ENCODE data around the gene SV2A. TPM values are rescaled to one million over a fixed set of nuclear protein-coding genes. Genes with fewer than 3 reads are reported as not detected.

Gene SV2A
- polyA plus RNA-seq, 1 experiment = 25.8 TPM

DNA sequence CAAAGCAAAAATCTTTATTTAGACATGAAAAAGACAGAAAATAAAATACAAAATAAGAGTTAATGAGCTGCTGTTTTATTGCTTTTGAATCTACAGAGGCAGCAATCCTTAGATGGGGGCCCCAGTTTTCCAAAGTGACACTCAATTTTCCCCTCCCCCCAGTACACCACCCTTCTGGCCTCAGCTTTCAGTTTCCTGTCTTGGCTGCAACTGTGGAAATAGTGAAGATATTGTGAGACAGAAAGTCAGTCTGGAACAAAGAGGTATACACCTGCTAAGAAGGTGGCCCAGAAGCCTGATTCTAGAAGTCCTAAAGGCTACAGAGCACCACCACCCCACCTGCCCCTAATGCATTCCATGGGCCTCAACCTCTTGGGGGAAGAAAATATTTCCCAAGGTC is 20.1 kb upstream of the SV2A start:
- H3K27me3 ChIP-seq (ENCODE audit: control insufficient read depth, insufficient read depth, low read length) = no peaks in the 10 kb centered on the region
- TF ChIP-seq, protein P1, sequence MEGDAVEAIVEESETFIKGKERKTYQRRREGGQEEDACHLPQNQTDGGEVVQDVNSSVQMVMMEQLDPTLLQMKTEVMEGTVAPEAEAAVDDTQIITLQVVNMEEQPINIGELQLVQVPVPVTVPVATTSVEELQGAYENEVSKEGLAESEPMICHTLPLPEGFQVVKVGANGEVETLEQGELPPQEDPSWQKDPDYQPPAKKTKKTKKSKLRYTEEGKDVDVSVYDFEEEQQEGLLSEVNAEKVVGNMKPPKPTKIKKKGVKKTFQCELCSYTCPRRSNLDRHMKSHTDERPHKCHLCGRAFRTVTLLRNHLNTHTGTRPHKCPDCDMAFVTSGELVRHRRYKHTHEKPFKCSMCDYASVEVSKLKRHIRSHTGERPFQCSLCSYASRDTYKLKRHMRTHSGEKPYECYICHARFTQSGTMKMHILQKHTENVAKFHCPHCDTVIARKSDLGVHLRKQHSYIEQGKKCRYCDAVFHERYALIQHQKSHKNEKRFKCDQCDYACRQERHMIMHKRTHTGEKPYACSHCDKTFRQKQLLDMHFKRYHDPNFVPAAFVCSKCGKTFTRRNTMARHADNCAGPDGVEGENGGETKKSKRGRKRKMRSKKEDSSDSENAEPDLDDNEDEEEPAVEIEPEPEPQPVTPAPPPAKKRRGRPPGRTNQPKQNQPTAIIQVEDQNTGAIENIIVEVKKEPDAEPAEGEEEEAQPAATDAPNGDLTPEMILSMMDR (IDR thresholded peaks at IDR 0.05; ENCODE audit: low read depth, low read length) = no peak
- ChIA-PET CTCF (interaction anchor here (0.5 to 2.5 kb wide), 3 partner anchors 18 to 234 kb away, joined by 3 to 9 read pairs (median 3); no protein-coding TSS in a partner anchor), POLR2A (interaction anchor here (0.6 to 3.0 kb wide), 3 partner anchors 11 to 334 kb away, joined by 3 to 14 read pairs (median 4); a partner anchor contains a TSS)
- H3K9me3 ChIP-seq (ENCODE audit: control insufficient read depth, insufficient read depth, low read length) = no peaks in the 10 kb centered on the region
- no peak overlapping the region for H3K4me3 ChIP-seq (ENCODE audit: low read depth, low read length)
- DNase-seq (ENCODE audit: low read depth, low spot score) = no peak
- H3K27ac ChIP-seq (ENCODE audit: low read depth, low read length) = no peak overlapping the region

DNA sequence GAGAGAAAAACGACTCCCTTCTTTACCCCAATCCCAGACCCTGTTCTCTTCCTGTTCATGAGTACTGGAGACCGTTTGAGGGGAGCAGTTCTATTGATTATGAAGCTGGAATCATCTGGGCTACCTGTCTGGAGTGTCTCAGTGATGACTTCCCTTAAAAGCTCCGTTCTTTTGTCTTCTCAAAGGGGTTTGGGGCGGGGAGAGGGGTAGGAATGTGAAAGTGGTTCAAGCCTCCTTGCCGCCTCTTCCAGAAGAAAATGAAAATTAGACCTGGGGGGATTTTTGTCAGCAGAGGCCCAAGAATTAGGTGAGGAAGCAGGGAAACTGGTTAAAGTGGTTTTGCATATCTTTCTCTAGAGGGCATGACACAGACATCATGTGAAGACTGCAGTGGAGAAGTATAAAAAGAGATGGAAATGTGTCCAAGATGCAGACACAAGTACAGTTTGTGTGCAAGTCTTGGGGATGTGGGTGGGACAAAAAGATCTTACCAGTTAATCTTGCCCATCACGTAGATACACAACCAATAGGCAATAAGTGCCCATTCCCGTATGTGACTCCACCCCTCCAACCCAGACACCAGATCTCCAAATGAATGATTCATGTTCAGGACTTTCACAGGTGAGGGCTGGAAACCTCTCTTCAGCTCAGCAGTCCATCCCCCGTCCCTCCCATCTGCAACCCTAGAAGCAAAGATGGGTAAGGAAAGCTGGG is 19.5 kb upstream of the SV2A start:
- Histone ChIP-seq H3K27ac (ENCODE audit: low read depth, low read length) (peak overlapping the region; percentile 25), H3K4me3 (ENCODE audit: low read depth, low read length) (peak overlapping the region; percentile 89), H3K9me3 (ENCODE audit: control insufficient read depth, insufficient read depth, low read length) (no peaks in the 10 kb centered on the region), H3K27me3 (ENCODE audit: control insufficient read depth, insufficient read depth, low read length) (no peaks in the 10 kb centered on the region)
- DNase-seq (ENCODE audit: low read depth, low spot score) = no peak
- TF ChIP-seq, protein P1 (IDR thresholded peaks at IDR 0.05; ENCODE audit: low read depth, low read length) = peak; percentile 31
- CTCF ChIA-PET = interaction anchor here (0.5 to 0.6 kb wide), 2 partner anchors 18 to 234 kb away, joined by 3 read pairs; no protein-coding TSS in a partner anchor
- POLR2A ChIA-PET = interaction anchor here (3.0 kb wide), 1 partner anchor 50 kb away, joined by 14 read pairs; a partner anchor contains a TSS

DNA sequence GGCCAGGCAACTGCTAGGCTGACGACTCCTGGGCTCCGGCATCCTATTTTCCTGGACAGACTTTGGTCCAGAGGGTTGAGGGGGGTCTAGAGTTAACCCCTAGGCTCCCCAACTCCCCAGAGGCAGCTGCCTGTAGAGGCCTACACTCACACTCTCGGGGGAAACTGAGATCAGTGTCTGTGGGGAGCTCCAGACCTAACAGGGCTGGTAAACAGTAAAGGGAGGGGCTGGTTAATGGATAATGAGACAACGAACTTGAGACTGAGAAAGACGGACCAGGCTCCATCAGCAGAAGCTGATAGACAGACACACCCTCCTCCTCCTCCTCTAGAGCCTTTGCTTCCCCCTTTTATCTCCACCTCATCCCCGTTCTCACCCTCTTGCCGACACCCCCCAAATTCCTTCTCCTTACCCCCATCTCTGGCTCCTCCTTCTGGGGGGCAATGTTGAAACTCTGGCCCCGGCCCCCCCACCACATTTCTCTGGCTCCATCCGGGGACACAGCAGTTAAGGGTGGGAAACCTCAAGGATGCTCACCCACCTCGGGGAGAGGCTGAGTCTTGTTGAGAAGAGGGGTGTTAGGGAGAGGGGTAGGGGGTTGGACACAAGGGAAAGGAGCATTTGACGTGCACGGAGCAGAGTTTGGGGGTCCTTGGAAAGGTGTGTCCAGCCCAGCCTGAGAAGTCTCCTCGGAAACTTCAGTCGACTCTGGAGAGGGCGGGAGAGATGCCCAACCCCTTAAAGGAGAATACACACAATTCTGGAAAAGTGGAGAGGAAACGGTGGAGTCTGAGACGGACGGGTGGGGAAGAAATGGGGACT is 18.7 kb upstream of the SV2A start, which contains the start of gene MTMR11:
MTMR11 (minus strand) TSS at position 710 of the 822 bp plus-strand sequence; CDS start at position 478, 232 bp downstream.
- Histone ChIP-seq H3K27ac (ENCODE audit: low read depth, low read length) (peak within 1 kb of the TSS; percentile 25), H3K9me3 (ENCODE audit: control insufficient read depth, insufficient read depth, low read length) (no peaks in the 10 kb centered on the region), H3K4me3 (ENCODE audit: low read depth, low read length) (peak within 1 kb of the TSS; percentile 89), H3K27me3 (ENCODE audit: control insufficient read depth, insufficient read depth, low read length) (no peaks in the 10 kb centered on the region)
- no peak for DNase-seq (ENCODE audit: low read depth, low spot score)
- CTCF ChIA-PET = no interaction called here
- TF ChIP-seq, protein P1 (IDR thresholded peaks at IDR 0.05; ENCODE audit: low read depth, low read length) = no peak
- POLR2A ChIA-PET = interaction anchor here (0.7 to 3.0 kb wide), 2 partner anchors 49 to 251 kb away, joined by 4 to 14 read pairs; a partner anchor contains a TSS

DNA sequence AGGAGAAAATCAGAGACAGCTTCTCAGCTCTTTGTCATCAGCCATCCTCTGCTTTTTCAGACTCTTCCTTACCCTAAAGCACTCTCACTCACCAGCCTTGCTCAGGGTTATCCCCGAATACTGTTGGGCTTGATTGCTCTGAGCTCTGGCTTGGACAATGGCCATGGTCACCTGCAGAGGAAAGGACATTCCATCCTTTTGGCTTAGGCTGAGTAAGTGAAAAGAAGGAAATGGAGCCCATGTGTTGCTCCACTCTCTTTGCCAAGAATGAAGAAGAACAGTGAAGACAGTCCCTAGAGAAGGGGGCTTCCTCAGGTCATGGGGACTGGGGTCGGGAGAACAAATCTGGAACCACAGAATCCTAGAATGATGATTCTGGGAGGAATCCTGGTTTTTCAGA is 16.7 kb upstream of the SV2A start:
- ChIA-PET POLR2A (no interaction called here), CTCF (interaction anchor here (0.9 kb wide), 1 partner anchor 8 kb away, joined by 4 read pairs; no protein-coding TSS in a partner anchor)

More for the DNA sequence above, 16.7 kb upstream of the SV2A start:
- H3K9me3 ChIP-seq (ENCODE audit: control insufficient read depth, insufficient read depth, low read length) = no peaks in the 10 kb centered on the region
- H3K27me3 ChIP-seq (ENCODE audit: control insufficient read depth, insufficient read depth, low read length) = no peaks in the 10 kb centered on the region
- H3K27ac ChIP-seq (ENCODE audit: low read depth, low read length) = no peak overlapping the region
- TF ChIP-seq, protein P1 (IDR thresholded peaks at IDR 0.05; ENCODE audit: low read depth, low read length) = no peak
- DNase-seq (ENCODE audit: low read depth, low spot score) = no peak
- no peak overlapping the region for H3K4me3 ChIP-seq (ENCODE audit: low read depth, low read length)
